Calu3 (cell line): ENCODE data around the gene TMEM181. TPM values are rescaled to one million over a fixed set of nuclear protein-coding genes. Genes with fewer than 3 reads are reported as not detected.

ENCODE experiments used
- BruUV-seq: library from RNA; stranded (reverse); fragments of 400-500 nt; replicated peaks from 2 replicates; lab custom pipeline; 2021; lab: Mats Ljungman, UMichigan
- CTCF ChIA-PET: fragments of 300-600 bp; sonication (Branson Sonifier 250); formaldehyde crosslinking; loops from one replicate; lab custom pipeline; 2022; ENCODE audit warnings: antibody characterized with exemption; lab: Charles Lee
- DNase-seq: peaks from one replicate; pipeline ENCODE4 v3.0.0; 2022
- H3K27ac Mint-ChIP-seq: one replicate; pipeline ENCODE4 v1.8.0; 2022; ENCODE audit warnings: mixed read lengths; ENCODE audit not compliant: unreplicated experiment
- H3K27me3 Mint-ChIP-seq: one replicate; pipeline ENCODE4 v1.8.0; 2022; ENCODE audit warnings: mixed read lengths; ENCODE audit not compliant: unreplicated experiment
- H3K36me3 Mint-ChIP-seq: one replicate; pipeline ENCODE4 v1.8.0; 2022; ENCODE audit warnings: mild to moderate bottlenecking, moderate library complexity, mixed read lengths; ENCODE audit not compliant: insufficient read depth, unreplicated experiment
- H3K4me1 Mint-ChIP-seq: one replicate; pipeline ENCODE4 v1.8.0; 2022; ENCODE audit warnings: mild to moderate bottlenecking, low read depth, mixed read lengths; ENCODE audit not compliant: unreplicated experiment
- H3K4me3 Mint-ChIP-seq: one replicate; pipeline ENCODE4 v1.8.0; 2022; ENCODE audit warnings: mild to moderate bottlenecking, low read depth, moderate library complexity, mixed read lengths; ENCODE audit not compliant: unreplicated experiment
- H3K9me3 Mint-ChIP-seq: one replicate; pipeline ENCODE4 v1.8.0; 2022; ENCODE audit warnings: low read depth, mixed read lengths; ENCODE audit not compliant: unreplicated experiment
- CTCF ChIP-seq: fragments of 200-600 bp; IDR thresholded peaks from one replicate; pipeline ENCODE4 v1.8.0; 2022; ENCODE audit warnings: antibody characterized with exemption; ENCODE audit not compliant: unreplicated experiment
- intact Hi-C: fragments of 100-400 bp; cut with micrococcal nuclease; formaldehyde crosslinking; loops from one replicate; pipeline ENCODE4 v1.10.0; 2022; ENCODE audit not compliant: unreplicated experiment
- total RNA-seq: library from RNA; stranded (reverse); gene quantifications from 2 replicates; pipeline ENCODE4 v1.2.3, GENCODE V29; 2022

TMEM181 gene
- total RNA-seq, 1 experiment from 2014 or later: 48.7 TPM

- BruUV-seq: no TSS peak
- intact Hi-C loops: no loop called here
- TF ChIP-seq CTCF: no peak
- Mint-ChIP-seq H3K4me1 (peaks cover 20% of the 10 kb centered on the region), H3K36me3 (peaks cover 40% of the 10 kb centered on the region), H3K4me3 (peak overlapping the region; percentile 85), H3K27ac (peak overlapping the region; percentile 95), H3K9me3 (no peaks in the 10 kb centered on the region), H3K27me3 (no peaks in the 10 kb centered on the region)
- CTCF ChIA-PET: interaction anchor here (0.6 to 0.8 kb wide), 2 partner anchors 65 to 353 kb away, joined by 3 read pairs; no protein-coding TSS in a partner anchor
- no peak for DNase-seq
These were observed 2.0 kb downstream of the TMEM181 start for GRCh38 chr6:158561938-158562337.

DNA sequence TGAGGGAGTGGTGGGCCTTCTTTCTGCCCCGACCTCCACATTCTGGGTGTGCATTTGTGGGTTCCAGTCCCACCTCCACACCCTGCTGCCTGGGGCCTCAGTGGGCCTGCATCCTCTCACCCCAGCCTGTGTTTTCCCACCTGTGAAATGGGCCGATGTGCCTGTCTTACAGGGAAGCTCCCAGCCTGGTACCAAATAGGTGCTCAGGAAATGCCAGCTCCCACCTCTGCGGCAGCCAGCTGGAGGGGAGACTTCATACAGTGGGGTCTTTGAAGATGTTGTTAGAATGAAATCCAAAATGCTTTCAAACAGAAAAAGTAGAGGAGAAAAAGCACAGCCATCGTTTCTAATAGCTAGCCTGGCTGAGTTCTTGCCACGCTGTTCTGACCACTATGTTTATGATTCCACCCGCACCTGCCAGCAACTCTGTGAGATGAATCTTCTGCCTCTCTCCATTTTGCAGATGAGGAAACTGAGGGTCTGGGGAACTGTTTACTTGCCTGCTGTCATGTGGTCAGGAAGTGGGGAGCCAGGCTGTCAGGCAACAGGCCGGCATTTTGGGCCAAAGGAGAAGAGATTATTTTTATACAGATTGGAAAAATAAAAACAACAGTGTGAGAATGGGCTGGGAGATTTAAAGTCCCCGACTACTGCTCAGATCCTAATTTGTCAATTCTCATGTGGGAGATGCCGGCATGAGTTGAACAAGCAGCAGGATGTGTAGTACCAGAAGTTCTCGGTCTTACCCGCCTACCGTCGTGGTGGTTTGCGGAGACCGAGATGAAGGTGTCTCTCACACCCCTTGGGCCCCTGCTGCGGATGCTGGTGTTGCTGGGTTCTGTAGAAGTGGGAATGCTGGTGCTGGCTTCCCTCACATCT is 4.6 kb downstream of the TMEM181 start:
- DNase-seq: no peak
- no TSS peak for BruUV-seq
- H3K4me1 Mint-ChIP-seq: peaks cover 34% of the 10 kb centered on the region

GRCh38 chr6:158565122-158565429 is 5.2 kb downstream of the TMEM181 start:
- intact Hi-C loops: no loop called here
- no peak for DNase-seq
- CTCF ChIA-PET: interaction anchor here (1.5 kb wide), 1 partner anchor 351 kb away, joined by 4 read pairs; no protein-coding TSS in a partner anchor
- no peak overlapping the region for H3K4me3 Mint-ChIP-seq
- H3K27me3 Mint-ChIP-seq: no peaks in the 10 kb centered on the region
- TF ChIP-seq CTCF: no peak
- H3K36me3 Mint-ChIP-seq: peaks cover 30% of the 10 kb centered on the region
- BruUV-seq: no TSS peak
- H3K9me3 Mint-ChIP-seq: no peaks in the 10 kb centered on the region
- no peak overlapping the region for H3K27ac Mint-ChIP-seq
- H3K4me1 Mint-ChIP-seq: peaks cover 34% of the 10 kb centered on the region

More for the DNA sequence above, 4.6 kb downstream of the TMEM181 start:
- Mint-ChIP-seq H3K27me3 (no peaks in the 10 kb centered on the region), H3K27ac (no peak overlapping the region), H3K4me3 (no peak overlapping the region), H3K36me3 (peaks cover 35% of the 10 kb centered on the region), H3K9me3 (no peaks in the 10 kb centered on the region)
- CTCF ChIA-PET: interaction anchor here (1.2 to 1.5 kb wide), 2 partner anchors 41 to 350 kb away, joined by 4 to 7 read pairs; no protein-coding TSS in a partner anchor
- TF ChIP-seq CTCF: no peak
- intact Hi-C loops: no loop called here

DNA sequence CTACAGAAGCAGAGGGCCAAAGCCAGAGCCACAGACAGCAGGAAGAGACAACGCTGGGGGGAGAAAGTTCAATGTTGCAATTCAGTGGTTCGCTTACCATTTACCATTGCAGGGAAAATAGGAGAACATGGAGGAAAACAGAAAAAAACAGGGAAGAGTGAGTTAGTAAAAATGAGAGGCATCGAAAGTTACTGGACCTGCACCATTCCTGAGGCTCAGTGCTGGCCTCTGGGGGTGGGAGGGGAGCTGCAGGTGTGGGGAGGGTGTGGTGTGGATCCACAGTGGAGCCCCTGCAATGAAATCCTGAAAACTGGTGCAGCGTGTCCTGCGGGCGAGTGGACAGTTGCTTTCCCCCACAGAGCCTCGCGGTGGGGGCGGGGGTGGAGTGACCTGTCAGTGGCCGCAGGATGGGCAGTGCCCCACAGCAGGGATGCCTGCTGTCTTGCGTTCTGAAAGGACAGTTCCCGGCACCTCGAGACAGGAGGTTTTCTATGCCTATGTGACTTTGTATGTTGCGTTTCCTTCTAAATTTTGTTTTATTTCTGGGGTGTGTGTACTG is 5.7 kb downstream of the TMEM181 start:
- Mint-ChIP-seq H3K36me3 (peaks cover 29% of the 10 kb centered on the region), H3K27ac (no peak overlapping the region), H3K4me3 (no peak overlapping the region), H3K9me3 (no peaks in the 10 kb centered on the region), H3K4me1 (peaks cover 34% of the 10 kb centered on the region), H3K27me3 (no peaks in the 10 kb centered on the region)
- no peak for DNase-seq
- CTCF ChIA-PET: interaction anchor here (0.7 to 1.5 kb wide), 2 partner anchors 351 to 539 kb away, joined by 3 to 4 read pairs; no protein-coding TSS in a partner anchor
- no TSS peak for BruUV-seq
- intact Hi-C loops: no loop called here
- no peak for TF ChIP-seq CTCF
